HG03066 (cell line): Measurements from ENCODE around the gene DNAJC25.

Experiments used
- ATAC-seq: cut with Tn5 transposase; IDR thresholded peaks from one replicate; pipeline ENCODE4 v1.9.1; 2021; ENCODE audit warnings: low read depth; ENCODE audit not compliant: unreplicated experiment

DNAJC25 gene

GRCh38 chr9:111627260-111627963 is 3.7 kb upstream of the DNAJC25 start:
- ATAC-seq, result no peak

- no peak for ATAC-seq
These were observed 2.7 kb upstream of the DNAJC25 start for GRCh38 chr9:111628411-111628810.

- peak; percentile 26 for ATAC-seq
These were observed 761 bp upstream of the DNAJC25 start for GRCh38 chr9:111630182-111630963.

- ATAC-seq, result no peak
These were observed 245 bp upstream of the DNAJC25 start for GRCh38 chr9:111630964-111631213.

- no peak for ATAC-seq
These were observed 926 bp downstream of the DNAJC25 start for GRCh38 chr9:111632060-111632459.

- no peak for ATAC-seq
These were observed 1.7 kb downstream of the DNAJC25 start for GRCh38 chr9:111632695-111633388.

GRCh38 chr9:111633389-111633736 is 2.2 kb downstream of the DNAJC25 start:
- no peak for ATAC-seq

GRCh38 chr9:111634860-111635259 is 3.7 kb downstream of the DNAJC25 start:
- no peak for ATAC-seq

- no peak for ATAC-seq
These were observed 6.4 kb downstream of the DNAJC25 start for GRCh38 chr9:111637421-111637950.

GRCh38 chr9:111644195-111644772 is 13.2 kb downstream of the DNAJC25 start:
- no peak for ATAC-seq

- ATAC-seq, result no peak
These were observed 14.7 kb downstream of the DNAJC25 start for GRCh38 chr9:111645806-111646205.

GRCh38 chr9:111646417-111646816 is 15.3 kb downstream of the DNAJC25 start:
- no peak for ATAC-seq

GRCh38 chr9:111648066-111648465 is 16.9 kb downstream of the DNAJC25 start:
- ATAC-seq, result no peak

GRCh38 chr9:111649016-111649415 is 17.9 kb downstream of the DNAJC25 start:
- ATAC-seq, result no peak

GRCh38 chr9:111657051-111657450 is 25.9 kb downstream of the DNAJC25 start:
- no peak for ATAC-seq

GRCh38 chr9:111658943-111659342 is 27.8 kb downstream of the DNAJC25 start:
- ATAC-seq, result no peak

GRCh38 chr9:111659691-111660090 is 28.6 kb downstream of the DNAJC25 start:
- no peak for ATAC-seq

- peak; percentile 84 for ATAC-seq
These were observed 30.1 kb downstream of the DNAJC25 start, which contains the start of gene GNG10 for GRCh38 chr9:111661150-111661801. TSS of gene GNG10 (plus strand) at chr9:111661605. CDS start at chr9:111661635, 30 bp downstream.

GRCh38 chr9:111661802-111662521 is 30.8 kb downstream of the DNAJC25 start:
- ATAC-seq, result peak; percentile 28
